WTC11 (cell line): ENCODE measurements around the gene LRRC31. TPM values are rescaled to one million over a fixed set of nuclear protein-coding genes. Genes with fewer than 3 reads are reported as not detected.

Experiments
- ATAC-seq: fragments of 200-7000 bp; cut with Tn5 transposase; 2 replicates; pipeline ENCODE4 v1.10.0; 2021; ENCODE audit warnings: mild to moderate bottlenecking, moderate library complexity
- CTCF ChIA-PET: fragments of 300-600 bp; sonication (Branson Sonifier 250); formaldehyde crosslinking; loops from one replicate; lab custom pipeline; 2021; ENCODE audit warnings: antibody characterized with exemption; lab: Charles Lee
- POLR2A ChIA-PET: fragments of 350-600 bp; sonication (Branson Sonifier 250); formaldehyde crosslinking; loops from one replicate; lab custom pipeline; 2021; ENCODE audit warnings: antibody characterized with exemption; lab: Charles Lee
- DNase-seq: peaks from one replicate; pipeline ENCODE4 v3.0.0; 2021; ENCODE audit warnings: low spot score
- H3K27ac Mint-ChIP-seq: 2 replicates; pipeline ENCODE4 v1.8.0; 2021; ENCODE audit warnings: mixed read lengths
- H3K27me3 Mint-ChIP-seq: 2 replicates; pipeline ENCODE4 v1.8.0; 2021; ENCODE audit warnings: low read depth, mild to moderate bottlenecking, moderate library complexity, mixed read lengths
- H3K36me3 Mint-ChIP-seq: 2 replicates; pipeline ENCODE4 v1.8.0; 2021; ENCODE audit warnings: mixed read lengths
- H3K4me1 Mint-ChIP-seq: 2 replicates; pipeline ENCODE4 v1.8.0; 2022; ENCODE audit warnings: mixed read lengths
- H3K4me3 Mint-ChIP-seq: 2 replicates; pipeline ENCODE4 v1.8.0; 2021; ENCODE audit warnings: mild to moderate bottlenecking, moderate library complexity, mixed read lengths
- H3K9me3 Mint-ChIP-seq: 2 replicates; pipeline ENCODE4 v1.8.0; 2021; ENCODE audit warnings: mixed read lengths
- FOXJ3 ChIP-seq: sonication (generic); formaldehyde crosslinking; IDR thresholded peaks from 2 replicates; pipeline ENCODE4 v1.9.0; 2021; ENCODE audit warnings: missing genetic modification reagents, mild to moderate bottlenecking, borderline replicate concordance
- FOXP1 ChIP-seq: sonication (generic); formaldehyde crosslinking; IDR thresholded peaks from 2 replicates; pipeline ENCODE4 v1.8.0; 2022; ENCODE audit warnings: missing genetic modification reagents, mild to moderate bottlenecking, moderate library complexity, borderline replicate concordance
- GRHL2 ChIP-seq: fragments of 250-450 bp; sonication (Bioruptor Pico); IDR thresholded peaks from 2 replicates; pipeline ENCODE4 v1.8.0; 2022; ENCODE audit warnings: mild to moderate bottlenecking, moderate library complexity; ENCODE audit not compliant: insufficient replicate concordance, severe bottlenecking
- NFE2L1 ChIP-seq: sonication (generic); formaldehyde crosslinking; IDR thresholded peaks from 2 replicates; pipeline ENCODE4 v1.8.1; 2023; ENCODE audit warnings: missing genetic modification reagents
- TEAD1 ChIP-seq: sonication (generic); formaldehyde crosslinking; IDR thresholded peaks from 2 replicates; pipeline ENCODE4 v1.8.0; 2022; ENCODE audit warnings: mild to moderate bottlenecking, missing genetic modification reagents
- TP53 ChIP-seq: sonication (generic); formaldehyde crosslinking; IDR thresholded peaks from 2 replicates; pipeline ENCODE4 v1.8.1; 2023; ENCODE audit warnings: mild to moderate bottlenecking, missing genetic modification reagents
- ZNF317 ChIP-seq: sonication (generic); formaldehyde crosslinking; IDR thresholded peaks from 2 replicates; pipeline ENCODE4 v1.8.1; 2023; ENCODE audit warnings: low read depth, mild to moderate bottlenecking, moderate library complexity, missing genetic modification reagents, borderline replicate concordance
- total RNA-seq: library from RNA; stranded (reverse); gene quantifications from 3 replicates; pipeline ENCODE4 v1.2.3, GENCODE V29; 2021
- TF ChIP-seq, protein P1 (sequence below): fragments of 250-450 bp; sonication (Bioruptor Pico); IDR thresholded peaks from 2 replicates; pipeline ENCODE4 v1.9.0; 2021; ENCODE audit warnings: mild to moderate bottlenecking
- TF ChIP-seq, protein P2 (sequence below): sonication (generic); formaldehyde crosslinking; IDR thresholded peaks from 2 replicates; pipeline ENCODE4 v1.8.0; 2022; ENCODE audit warnings: mild to moderate bottlenecking, missing genetic modification reagents
- TF ChIP-seq, protein P3 (sequence below): sonication (generic); formaldehyde crosslinking; IDR thresholded peaks from 2 replicates; pipeline ENCODE4 v1.8.1; 2023; ENCODE audit warnings: mild to moderate bottlenecking, moderate library complexity, missing genetic modification reagents
- TF ChIP-seq, protein P4 (sequence below): sonication (generic); formaldehyde crosslinking; IDR thresholded peaks from 2 replicates; pipeline ENCODE4 v1.8.1; 2023; ENCODE audit warnings: mild to moderate bottlenecking, missing genetic modification reagents
- TF ChIP-seq, protein P5 (sequence below): sonication (generic); formaldehyde crosslinking; IDR thresholded peaks from 2 replicates; pipeline ENCODE4 v1.8.0; 2022; ENCODE audit warnings: missing genetic modification reagents
- TF ChIP-seq, protein P6 (sequence below): fragments of 250-450 bp; sonication (Bioruptor Pico); IDR thresholded peaks from 2 replicates; pipeline ENCODE4 v2.1.2; 2022; ENCODE audit warnings: mild to moderate bottlenecking, moderate library complexity
- TF ChIP-seq, protein P7 (sequence below): sonication (generic); formaldehyde crosslinking; IDR thresholded peaks from 2 replicates; pipeline ENCODE4 v1.8.1; 2022; ENCODE audit warnings: low read depth, missing genetic modification reagents, borderline replicate concordance

LRRC31 gene
- total RNA-seq, 1 experiment from 2014 or later = not detected

DNA sequence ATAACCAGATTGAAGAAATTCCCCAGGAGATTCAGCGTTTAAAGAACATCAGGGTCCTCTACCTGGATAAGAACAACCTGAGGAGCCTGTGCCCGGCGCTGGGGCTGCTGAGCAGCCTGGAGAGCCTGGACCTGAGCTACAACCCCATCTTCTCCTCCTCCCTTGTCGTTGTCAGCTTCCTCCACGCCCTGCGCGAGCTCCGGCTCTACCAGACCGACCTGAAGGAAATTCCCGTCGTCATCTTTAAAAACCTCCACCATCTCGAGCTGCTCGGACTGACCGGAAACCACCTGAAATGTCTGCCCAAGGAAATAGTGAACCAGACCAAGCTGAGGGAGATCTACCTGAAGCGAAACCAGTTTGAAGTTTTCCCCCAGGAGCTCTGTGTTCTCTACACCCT lies 47.6 kb downstream of the LRRC31 start (continued):
- TF ChIP-seq, protein P1, sequence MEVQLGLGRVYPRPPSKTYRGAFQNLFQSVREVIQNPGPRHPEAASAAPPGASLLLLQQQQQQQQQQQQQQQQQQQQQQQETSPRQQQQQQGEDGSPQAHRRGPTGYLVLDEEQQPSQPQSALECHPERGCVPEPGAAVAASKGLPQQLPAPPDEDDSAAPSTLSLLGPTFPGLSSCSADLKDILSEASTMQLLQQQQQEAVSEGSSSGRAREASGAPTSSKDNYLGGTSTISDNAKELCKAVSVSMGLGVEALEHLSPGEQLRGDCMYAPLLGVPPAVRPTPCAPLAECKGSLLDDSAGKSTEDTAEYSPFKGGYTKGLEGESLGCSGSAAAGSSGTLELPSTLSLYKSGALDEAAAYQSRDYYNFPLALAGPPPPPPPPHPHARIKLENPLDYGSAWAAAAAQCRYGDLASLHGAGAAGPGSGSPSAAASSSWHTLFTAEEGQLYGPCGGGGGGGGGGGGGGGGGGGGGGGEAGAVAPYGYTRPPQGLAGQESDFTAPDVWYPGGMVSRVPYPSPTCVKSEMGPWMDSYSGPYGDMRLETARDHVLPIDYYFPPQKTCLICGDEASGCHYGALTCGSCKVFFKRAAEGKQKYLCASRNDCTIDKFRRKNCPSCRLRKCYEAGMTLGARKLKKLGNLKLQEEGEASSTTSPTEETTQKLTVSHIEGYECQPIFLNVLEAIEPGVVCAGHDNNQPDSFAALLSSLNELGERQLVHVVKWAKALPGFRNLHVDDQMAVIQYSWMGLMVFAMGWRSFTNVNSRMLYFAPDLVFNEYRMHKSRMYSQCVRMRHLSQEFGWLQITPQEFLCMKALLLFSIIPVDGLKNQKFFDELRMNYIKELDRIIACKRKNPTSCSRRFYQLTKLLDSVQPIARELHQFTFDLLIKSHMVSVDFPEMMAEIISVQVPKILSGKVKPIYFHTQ (CRISPR knock-in tag) = no peak

DNA sequence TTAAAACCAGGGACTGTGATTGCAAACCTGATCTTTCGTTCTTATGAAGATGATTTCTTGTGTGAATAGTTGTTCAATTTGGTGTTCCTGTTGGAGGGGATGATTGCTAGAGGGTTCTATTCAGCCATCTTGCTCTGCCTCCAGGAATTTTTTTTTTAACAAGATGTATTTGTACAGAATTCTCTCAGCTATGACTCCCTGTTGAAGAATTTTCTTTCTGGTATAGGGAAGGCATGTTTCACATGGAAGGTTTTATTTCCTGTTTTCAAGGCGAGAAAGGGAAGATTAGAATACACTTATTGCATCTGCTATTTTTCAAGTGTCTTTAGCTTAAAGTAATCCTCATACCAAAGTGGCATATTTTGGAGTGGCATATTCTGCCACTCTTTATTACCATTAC lies 51.4 kb downstream of the LRRC31 start:
- H3K27me3 Mint-ChIP-seq = peaks cover 31% of the 10 kb centered on the region
- peaks cover 16% of the 10 kb centered on the region for H3K9me3 Mint-ChIP-seq
- no peak for ATAC-seq
- TF ChIP-seq, protein P2, sequence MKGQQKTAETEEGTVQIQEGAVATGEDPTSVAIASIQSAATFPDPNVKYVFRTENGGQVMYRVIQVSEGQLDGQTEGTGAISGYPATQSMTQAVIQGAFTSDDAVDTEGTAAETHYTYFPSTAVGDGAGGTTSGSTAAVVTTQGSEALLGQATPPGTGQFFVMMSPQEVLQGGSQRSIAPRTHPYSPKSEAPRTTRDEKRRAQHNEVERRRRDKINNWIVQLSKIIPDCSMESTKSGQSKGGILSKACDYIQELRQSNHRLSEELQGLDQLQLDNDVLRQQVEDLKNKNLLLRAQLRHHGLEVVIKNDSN (CRISPR knock-in tag) = no peak
- TF ChIP-seq NFE2L1 (no peak), TP53 (CRISPR knock-in tag) (no peak), GRHL2 (CRISPR knock-in tag) (no peak), FOXP1 (no peak), FOXJ3 (no peak)
- TF ChIP-seq, protein P3, sequence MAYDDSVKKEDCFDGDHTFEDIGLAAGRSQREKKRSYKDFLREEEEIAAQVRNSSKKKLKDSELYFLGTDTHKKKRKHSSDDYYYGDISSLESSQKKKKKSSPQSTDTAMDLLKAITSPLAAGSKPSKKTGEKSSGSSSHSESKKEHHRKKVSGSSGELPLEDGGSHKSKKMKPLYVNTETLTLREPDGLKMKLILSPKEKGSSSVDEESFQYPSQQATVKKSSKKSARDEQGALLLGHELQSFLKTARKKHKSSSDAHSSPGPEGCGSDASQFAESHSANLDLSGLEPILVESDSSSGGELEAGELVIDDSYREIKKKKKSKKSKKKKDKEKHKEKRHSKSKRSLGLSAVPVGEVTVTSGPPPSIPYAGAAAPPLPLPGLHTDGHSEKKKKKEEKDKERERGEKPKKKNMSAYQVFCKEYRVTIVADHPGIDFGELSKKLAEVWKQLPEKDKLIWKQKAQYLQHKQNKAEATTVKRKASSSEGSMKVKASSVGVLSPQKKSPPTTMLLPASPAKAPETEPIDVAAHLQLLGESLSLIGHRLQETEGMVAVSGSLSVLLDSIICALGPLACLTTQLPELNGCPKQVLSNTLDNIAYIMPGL (CRISPR knock-in tag) = no peak
- TF ChIP-seq, protein P4, sequence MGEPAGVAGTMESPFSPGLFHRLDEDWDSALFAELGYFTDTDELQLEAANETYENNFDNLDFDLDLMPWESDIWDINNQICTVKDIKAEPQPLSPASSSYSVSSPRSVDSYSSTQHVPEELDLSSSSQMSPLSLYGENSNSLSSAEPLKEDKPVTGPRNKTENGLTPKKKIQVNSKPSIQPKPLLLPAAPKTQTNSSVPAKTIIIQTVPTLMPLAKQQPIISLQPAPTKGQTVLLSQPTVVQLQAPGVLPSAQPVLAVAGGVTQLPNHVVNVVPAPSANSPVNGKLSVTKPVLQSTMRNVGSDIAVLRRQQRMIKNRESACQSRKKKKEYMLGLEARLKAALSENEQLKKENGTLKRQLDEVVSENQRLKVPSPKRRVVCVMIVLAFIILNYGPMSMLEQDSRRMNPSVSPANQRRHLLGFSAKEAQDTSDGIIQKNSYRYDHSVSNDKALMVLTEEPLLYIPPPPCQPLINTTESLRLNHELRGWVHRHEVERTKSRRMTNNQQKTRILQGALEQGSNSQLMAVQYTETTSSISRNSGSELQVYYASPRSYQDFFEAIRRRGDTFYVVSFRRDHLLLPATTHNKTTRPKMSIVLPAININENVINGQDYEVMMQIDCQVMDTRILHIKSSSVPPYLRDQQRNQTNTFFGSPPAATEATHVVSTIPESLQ = no peak
- TF ChIP-seq, protein P5, sequence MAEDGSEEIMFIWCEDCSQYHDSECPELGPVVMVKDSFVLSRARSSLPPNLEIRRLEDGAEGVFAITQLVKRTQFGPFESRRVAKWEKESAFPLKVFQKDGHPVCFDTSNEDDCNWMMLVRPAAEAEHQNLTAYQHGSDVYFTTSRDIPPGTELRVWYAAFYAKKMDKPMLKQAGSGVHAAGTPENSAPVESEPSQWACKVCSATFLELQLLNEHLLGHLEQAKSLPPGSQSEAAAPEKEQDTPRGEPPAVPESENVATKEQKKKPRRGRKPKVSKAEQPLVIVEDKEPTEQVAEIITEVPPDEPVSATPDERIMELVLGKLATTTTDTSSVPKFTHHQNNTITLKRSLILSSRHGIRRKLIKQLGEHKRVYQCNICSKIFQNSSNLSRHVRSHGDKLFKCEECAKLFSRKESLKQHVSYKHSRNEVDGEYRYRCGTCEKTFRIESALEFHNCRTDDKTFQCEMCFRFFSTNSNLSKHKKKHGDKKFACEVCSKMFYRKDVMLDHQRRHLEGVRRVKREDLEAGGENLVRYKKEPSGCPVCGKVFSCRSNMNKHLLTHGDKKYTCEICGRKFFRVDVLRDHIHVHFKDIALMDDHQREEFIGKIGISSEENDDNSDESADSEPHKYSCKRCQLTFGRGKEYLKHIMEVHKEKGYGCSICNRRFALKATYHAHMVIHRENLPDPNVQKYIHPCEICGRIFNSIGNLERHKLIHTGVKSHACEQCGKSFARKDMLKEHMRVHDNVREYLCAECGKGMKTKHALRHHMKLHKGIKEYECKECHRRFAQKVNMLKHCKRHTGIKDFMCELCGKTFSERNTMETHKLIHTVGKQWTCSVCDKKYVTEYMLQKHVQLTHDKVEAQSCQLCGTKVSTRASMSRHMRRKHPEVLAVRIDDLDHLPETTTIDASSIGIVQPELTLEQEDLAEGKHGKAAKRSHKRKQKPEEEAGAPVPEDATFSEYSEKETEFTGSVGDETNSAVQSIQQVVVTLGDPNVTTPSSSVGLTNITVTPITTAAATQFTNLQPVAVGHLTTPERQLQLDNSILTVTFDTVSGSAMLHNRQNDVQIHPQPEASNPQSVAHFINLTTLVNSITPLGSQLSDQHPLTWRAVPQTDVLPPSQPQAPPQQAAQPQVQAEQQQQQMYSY = no peak
- CTCF ChIA-PET = no interaction called here
- DNase-seq = no peak
- POLR2A ChIA-PET = no interaction called here
- no peak overlapping the region for H3K27ac Mint-ChIP-seq
- H3K4me3 Mint-ChIP-seq = no peak overlapping the region
- peaks cover 11% of the 10 kb centered on the region for H3K36me3 Mint-ChIP-seq
- peaks cover 13% of the 10 kb centered on the region for H3K4me1 Mint-ChIP-seq

DNA sequence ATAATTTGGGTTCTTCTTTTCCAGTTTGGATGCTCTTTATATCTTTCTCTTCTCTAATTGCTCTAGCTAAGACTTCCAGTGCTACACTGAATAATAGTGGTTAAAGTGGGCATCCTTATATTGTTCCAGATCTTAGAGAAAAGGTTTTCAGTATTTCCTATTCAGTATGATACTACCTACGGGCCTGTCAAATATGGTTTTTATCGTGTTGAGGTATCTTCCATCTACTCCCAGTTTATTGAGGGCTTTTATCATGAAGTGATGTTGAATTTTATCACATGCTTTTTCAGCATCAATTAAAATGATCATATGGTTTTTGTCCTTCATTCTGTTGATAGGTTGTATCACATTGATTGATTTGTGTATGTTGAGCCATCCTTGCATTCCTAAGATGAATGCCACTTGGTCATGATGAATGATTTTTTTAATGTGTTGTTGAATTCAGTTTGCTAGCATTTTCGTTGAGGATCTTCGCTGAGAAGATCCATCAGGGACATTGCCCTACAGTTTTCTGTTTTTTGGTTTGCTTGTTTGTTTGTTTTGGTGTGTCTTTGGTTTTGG lies 54.1 kb downstream of the LRRC31 start:
- no peak for ATAC-seq
- POLR2A ChIA-PET = no interaction called here
- no peak overlapping the region for H3K4me3 Mint-ChIP-seq
- TF ChIP-seq, protein P6, sequence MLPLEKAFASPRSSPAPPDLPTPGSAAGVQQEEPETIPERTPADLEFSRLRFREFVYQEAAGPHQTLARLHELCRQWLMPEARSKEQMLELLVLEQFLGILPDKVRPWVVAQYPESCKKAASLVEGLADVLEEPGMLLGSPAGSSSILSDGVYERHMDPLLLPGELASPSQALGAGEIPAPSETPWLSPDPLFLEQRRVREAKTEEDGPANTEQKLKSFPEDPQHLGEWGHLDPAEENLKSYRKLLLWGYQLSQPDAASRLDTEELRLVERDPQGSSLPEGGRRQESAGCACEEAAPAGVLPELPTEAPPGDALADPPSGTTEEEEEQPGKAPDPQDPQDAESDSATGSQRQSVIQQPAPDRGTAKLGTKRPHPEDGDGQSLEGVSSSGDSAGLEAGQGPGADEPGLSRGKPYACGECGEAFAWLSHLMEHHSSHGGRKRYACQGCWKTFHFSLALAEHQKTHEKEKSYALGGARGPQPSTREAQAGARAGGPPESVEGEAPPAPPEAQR = no peak
- TF ChIP-seq, protein P5 = no peak
- TF ChIP-seq ZNF317 (CRISPR knock-in tag) = no peak
- no peak for TF ChIP-seq TEAD1 (CRISPR knock-in tag)
- TF ChIP-seq, protein P7, sequence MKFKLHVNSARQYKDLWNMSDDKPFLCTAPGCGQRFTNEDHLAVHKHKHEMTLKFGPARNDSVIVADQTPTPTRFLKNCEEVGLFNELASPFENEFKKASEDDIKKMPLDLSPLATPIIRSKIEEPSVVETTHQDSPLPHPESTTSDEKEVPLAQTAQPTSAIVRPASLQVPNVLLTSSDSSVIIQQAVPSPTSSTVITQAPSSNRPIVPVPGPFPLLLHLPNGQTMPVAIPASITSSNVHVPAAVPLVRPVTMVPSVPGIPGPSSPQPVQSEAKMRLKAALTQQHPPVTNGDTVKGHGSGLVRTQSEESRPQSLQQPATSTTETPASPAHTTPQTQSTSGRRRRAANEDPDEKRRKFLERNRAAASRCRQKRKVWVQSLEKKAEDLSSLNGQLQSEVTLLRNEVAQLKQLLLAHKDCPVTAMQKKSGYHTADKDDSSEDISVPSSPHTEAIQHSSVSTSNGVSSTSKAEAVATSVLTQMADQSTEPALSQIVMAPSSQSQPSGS (CRISPR knock-in tag) = no peak
- TF ChIP-seq, all 79 proteins: peak for 0
- H3K27me3 Mint-ChIP-seq = peaks cover 48% of the 10 kb centered on the region
- no peak for DNase-seq
- CTCF ChIA-PET = no interaction called here
- H3K4me1 Mint-ChIP-seq = peaks cover 29% of the 10 kb centered on the region
- H3K36me3 Mint-ChIP-seq = peaks cover 11% of the 10 kb centered on the region
- H3K27ac Mint-ChIP-seq = no peak overlapping the region
- peaks cover 16% of the 10 kb centered on the region for H3K9me3 Mint-ChIP-seq
